ENCODE data around the gene ZNF680. TPM values are rescaled to one million over a fixed set of nuclear protein-coding genes. Genes with fewer than 3 reads are reported as not detected.

Gene ZNF680
- total RNA-seq, 3 donors from 2014 or later (not counting 1 experiment from before 2014, with no cell fraction given): 8.9 to 17.9 (median 10.2) TPM

DNA sequence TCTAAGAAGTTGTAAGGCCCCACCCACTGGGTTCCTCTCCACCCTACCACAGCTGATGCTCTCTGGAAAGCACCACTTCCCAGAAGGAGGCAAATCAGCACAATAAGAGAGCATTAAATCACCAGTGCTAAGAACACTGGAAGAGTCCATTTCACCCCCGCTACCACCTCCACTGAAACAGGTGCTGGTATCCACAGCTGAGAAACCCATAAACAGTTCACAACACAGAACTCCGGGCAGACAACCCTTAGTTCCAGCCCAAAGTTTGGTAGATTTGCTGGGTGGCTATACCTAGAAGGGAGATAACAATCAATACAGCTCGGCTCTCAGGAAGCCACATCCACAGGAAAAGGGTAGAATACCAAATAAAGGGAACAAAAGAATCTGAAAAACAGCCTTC lies 34.1 kb downstream of the ZNF680 start:
- DNase-seq: no peak
- intact Hi-C loops (cut with micrococcal nuclease): no loop called here
- peaks cover 13% of the 10 kb centered on the region for H3K36me3 ChIP-seq (ENCODE audit: control insufficient read depth, insufficient read depth, low read length)
- Mint-ChIP-seq H3K4me1 (peaks cover 25 to 31% of the 10 kb centered on the region in 2 donors), H3K27me3 (ENCODE audit: low read depth in 2 of 2) (no peaks in the 10 kb centered on the region), H3K36me3 (peaks cover 52% of the 10 kb centered on the region), H3K27ac (no peak overlapping the region), H3K9me3 (peaks cover 9 to 19% of the 10 kb centered on the region in 2 donors), H3K4me3 (no peak overlapping the region)
- TF ChIP-seq, protein P1, sequence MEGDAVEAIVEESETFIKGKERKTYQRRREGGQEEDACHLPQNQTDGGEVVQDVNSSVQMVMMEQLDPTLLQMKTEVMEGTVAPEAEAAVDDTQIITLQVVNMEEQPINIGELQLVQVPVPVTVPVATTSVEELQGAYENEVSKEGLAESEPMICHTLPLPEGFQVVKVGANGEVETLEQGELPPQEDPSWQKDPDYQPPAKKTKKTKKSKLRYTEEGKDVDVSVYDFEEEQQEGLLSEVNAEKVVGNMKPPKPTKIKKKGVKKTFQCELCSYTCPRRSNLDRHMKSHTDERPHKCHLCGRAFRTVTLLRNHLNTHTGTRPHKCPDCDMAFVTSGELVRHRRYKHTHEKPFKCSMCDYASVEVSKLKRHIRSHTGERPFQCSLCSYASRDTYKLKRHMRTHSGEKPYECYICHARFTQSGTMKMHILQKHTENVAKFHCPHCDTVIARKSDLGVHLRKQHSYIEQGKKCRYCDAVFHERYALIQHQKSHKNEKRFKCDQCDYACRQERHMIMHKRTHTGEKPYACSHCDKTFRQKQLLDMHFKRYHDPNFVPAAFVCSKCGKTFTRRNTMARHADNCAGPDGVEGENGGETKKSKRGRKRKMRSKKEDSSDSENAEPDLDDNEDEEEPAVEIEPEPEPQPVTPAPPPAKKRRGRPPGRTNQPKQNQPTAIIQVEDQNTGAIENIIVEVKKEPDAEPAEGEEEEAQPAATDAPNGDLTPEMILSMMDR (IDR thresholded peaks at IDR 0.05): no peak
- H3K4me1 ChIP-seq (ENCODE audit: control insufficient read depth, insufficient read depth, low read length): no peaks in the 10 kb centered on the region
- no peak overlapping the region for H3K27ac ChIP-seq (ENCODE audit: low read length)
- WGBS (ENCODE audit: insufficient coverage): 72% methylated on average over 3 of the region's 3 CpGs
- no peak overlapping the region for H3K4me3 ChIP-seq (ENCODE audit: low read length)
- H3K27me3 ChIP-seq (ENCODE audit: control insufficient read depth, insufficient read depth, low read length): no peaks in the 10 kb centered on the region
- ATAC-seq: no peak
- H3K9me3 ChIP-seq (ENCODE audit: control insufficient read depth, insufficient read depth, low read length): peaks cover 31% of the 10 kb centered on the region

DNA sequence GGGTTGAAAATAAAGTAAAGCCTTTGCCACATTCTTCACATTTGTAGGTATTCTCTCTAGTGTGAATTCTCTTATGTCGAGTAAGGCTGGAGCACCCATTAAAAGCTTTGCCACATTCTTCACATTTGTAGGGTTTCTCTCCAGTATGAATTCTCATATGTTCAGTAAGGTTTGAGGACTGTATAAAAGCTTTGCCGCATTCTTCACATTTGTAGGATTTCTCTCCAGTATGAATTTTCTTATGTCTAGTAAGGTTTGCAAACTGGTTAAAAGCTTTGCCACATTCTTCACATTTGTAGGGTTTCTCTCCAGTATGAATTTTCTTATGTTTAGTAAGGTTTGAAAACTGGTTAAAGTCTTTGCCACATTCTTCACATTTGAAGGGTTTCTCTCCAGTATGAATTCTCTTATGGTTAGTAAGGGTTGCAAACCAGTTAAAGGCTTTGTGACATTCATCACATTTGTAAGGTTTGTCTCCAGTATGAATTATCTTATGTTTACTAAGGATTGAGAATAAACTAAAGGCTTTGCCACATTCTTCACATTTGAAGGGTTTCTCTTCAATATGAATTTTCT lies 41.4 kb downstream of the ZNF680 start:
- Histone ChIP-seq H3K27ac (ENCODE audit: low read length) (no peak overlapping the region), H3K36me3 (ENCODE audit: control insufficient read depth, insufficient read depth, low read length) (peaks cover 16% of the 10 kb centered on the region), H3K4me1 (ENCODE audit: control insufficient read depth, insufficient read depth, low read length) (no peaks in the 10 kb centered on the region), H3K27me3 (ENCODE audit: control insufficient read depth, insufficient read depth, low read length) (no peaks in the 10 kb centered on the region), H3K9me3 (ENCODE audit: control insufficient read depth, insufficient read depth, low read length) (peaks cover 5% of the 10 kb centered on the region), H3K4me3 (ENCODE audit: low read length) (no peak overlapping the region)
- Mint-ChIP-seq H3K27me3 (ENCODE audit: low read depth in 2 of 2) (no peaks in the 10 kb centered on the region), H3K4me3 (no peak overlapping the region), H3K27ac (no peak overlapping the region), H3K36me3 (peaks cover 64% of the 10 kb centered on the region), H3K4me1 (peaks cover 0 to 4% of the 10 kb centered on the region in 2 donors), H3K9me3 (peaks cover 18 to 32% of the 10 kb centered on the region in 2 donors)
- no peak for DNase-seq
- no peak for ATAC-seq
- 100% methylated on average over 1 of the region's 2 CpGs for WGBS (ENCODE audit: insufficient coverage)
- TF ChIP-seq, protein P1 (IDR thresholded peaks at IDR 0.05): no peak
- intact Hi-C loops (cut with micrococcal nuclease): no loop called here

DNA sequence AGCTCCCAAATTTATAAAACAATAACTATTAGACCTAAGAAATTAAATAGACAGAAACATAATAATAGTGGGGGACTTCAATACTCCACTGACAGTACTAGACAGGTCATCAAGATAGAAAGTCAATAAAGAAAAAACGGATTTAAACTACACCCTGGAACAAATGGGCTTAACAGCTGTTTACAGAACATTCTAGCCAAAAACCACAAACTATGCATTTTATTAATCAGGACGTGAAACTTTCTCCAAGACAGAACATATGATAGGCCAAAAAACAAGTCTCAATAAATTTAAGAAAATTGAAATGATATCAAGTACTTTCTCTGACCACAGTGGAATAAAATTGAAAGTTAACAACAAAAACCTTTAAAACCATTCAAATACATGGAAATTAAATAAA lies 46.4 kb downstream of the ZNF680 start:
- intact Hi-C loops (cut with micrococcal nuclease): no loop called here
- WGBS (ENCODE audit: insufficient coverage): 88% methylated on average over 1 of the region's 2 CpGs
- Mint-ChIP-seq H3K9me3 (peaks cover 18 to 28% of the 10 kb centered on the region in 2 donors), H3K27me3 (ENCODE audit: low read depth in 2 of 2) (no peaks in the 10 kb centered on the region), H3K27ac (no peak overlapping the region), H3K36me3 (peaks cover 61% of the 10 kb centered on the region), H3K4me1 (peaks cover 4 to 8% of the 10 kb centered on the region in 2 donors), H3K4me3 (no peak overlapping the region)
- H3K36me3 ChIP-seq (ENCODE audit: control insufficient read depth, insufficient read depth, low read length): peaks cover 5% of the 10 kb centered on the region
- H3K27ac ChIP-seq (ENCODE audit: low read length): no peak overlapping the region
- peaks cover 19% of the 10 kb centered on the region for H3K9me3 ChIP-seq (ENCODE audit: control insufficient read depth, insufficient read depth, low read length)
- ATAC-seq (no peak), DNase-seq (no peak)
- TF ChIP-seq, protein P1 (IDR thresholded peaks at IDR 0.05): no peak
- H3K4me3 ChIP-seq (ENCODE audit: low read length): no peak overlapping the region
- no peaks in the 10 kb centered on the region for H3K27me3 ChIP-seq (ENCODE audit: control insufficient read depth, insufficient read depth, low read length)
- no peaks in the 10 kb centered on the region for H3K4me1 ChIP-seq (ENCODE audit: control insufficient read depth, insufficient read depth, low read length)

DNA sequence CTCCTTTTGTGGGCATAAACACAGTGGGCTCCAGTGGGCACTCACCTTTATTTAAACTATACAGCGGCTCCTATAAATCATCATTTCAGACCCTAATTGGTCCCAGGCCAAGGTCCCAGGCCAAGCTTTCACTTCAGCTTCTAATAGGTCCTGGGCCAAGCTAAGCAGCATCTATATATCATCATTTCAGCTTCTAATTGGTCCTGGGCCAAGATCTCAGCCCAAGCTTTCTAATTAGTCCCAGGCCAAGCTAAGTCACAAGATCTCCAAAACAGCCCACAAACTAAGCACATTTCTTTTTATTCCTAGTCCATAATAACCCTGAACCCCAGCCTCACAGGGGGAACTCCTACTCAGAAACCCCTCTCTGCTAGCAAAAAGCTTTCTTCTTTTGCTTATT lies 47.1 kb downstream of the ZNF680 start:
- Histone ChIP-seq H3K4me1 (ENCODE audit: control insufficient read depth, insufficient read depth, low read length) (no peaks in the 10 kb centered on the region), H3K27ac (ENCODE audit: low read length) (no peak overlapping the region), H3K9me3 (ENCODE audit: control insufficient read depth, insufficient read depth, low read length) (peaks cover 23% of the 10 kb centered on the region), H3K27me3 (ENCODE audit: control insufficient read depth, insufficient read depth, low read length) (no peaks in the 10 kb centered on the region), H3K4me3 (ENCODE audit: low read length) (no peak overlapping the region), H3K36me3 (ENCODE audit: control insufficient read depth, insufficient read depth, low read length) (no peaks in the 10 kb centered on the region)
- ATAC-seq: no peak
- no peak for DNase-seq
- TF ChIP-seq, protein P1 (IDR thresholded peaks at IDR 0.05): no peak
- no peak overlapping the region for H3K27ac Mint-ChIP-seq
- peaks cover 18 to 28% of the 10 kb centered on the region in 2 donors for H3K9me3 Mint-ChIP-seq
- peaks cover 4 to 8% of the 10 kb centered on the region in 2 donors for H3K4me1 Mint-ChIP-seq
- intact Hi-C loops (cut with micrococcal nuclease): no loop called here
- H3K36me3 Mint-ChIP-seq: peaks cover 54% of the 10 kb centered on the region
- 100% methylated on average over 1 of the region's 1 CpG for WGBS (ENCODE audit: insufficient coverage)
- H3K27me3 Mint-ChIP-seq (ENCODE audit: low read depth in 2 of 2): no peaks in the 10 kb centered on the region
- no peak overlapping the region for H3K4me3 Mint-ChIP-seq
